ENCODE results near the gene SH2D3A. TPM values are rescaled to one million over a fixed set of nuclear protein-coding genes. Genes with fewer than 3 reads are reported as not detected.
A peak's percentile ranks its signal among the peaks of the same experiment; 100 is the strongest.

Gene SH2D3A
- total RNA-seq, 4 donors from 2014 or later, result 14.1 to 27.4 (median 20.7) TPM

- Histone ChIP-seq H3K27me3 (no peaks in the 10 kb centered on the region), H3K27ac (no peak overlapping the region), H3K4me1 (peaks cover 12 to 26% of the 10 kb centered on the region in 2 donors), H3K4me3 (replicated peaks in 1 of 3) (no peak overlapping the region), H3K9me3 (no peaks in the 10 kb centered on the region), H3K36me3 (peaks cover 0 to 3% of the 10 kb centered on the region in 2 donors)
- DNase-seq, result no peak
- 89 to 90% methylated on average over 16 of the region's 16 CpGs for whole genome bisulfite sequencing, 2 donors
- no peak for TF ChIP-seq POLR2A (IDR thresholded peaks at IDR 0.05)
- TF ChIP-seq, protein P1, sequence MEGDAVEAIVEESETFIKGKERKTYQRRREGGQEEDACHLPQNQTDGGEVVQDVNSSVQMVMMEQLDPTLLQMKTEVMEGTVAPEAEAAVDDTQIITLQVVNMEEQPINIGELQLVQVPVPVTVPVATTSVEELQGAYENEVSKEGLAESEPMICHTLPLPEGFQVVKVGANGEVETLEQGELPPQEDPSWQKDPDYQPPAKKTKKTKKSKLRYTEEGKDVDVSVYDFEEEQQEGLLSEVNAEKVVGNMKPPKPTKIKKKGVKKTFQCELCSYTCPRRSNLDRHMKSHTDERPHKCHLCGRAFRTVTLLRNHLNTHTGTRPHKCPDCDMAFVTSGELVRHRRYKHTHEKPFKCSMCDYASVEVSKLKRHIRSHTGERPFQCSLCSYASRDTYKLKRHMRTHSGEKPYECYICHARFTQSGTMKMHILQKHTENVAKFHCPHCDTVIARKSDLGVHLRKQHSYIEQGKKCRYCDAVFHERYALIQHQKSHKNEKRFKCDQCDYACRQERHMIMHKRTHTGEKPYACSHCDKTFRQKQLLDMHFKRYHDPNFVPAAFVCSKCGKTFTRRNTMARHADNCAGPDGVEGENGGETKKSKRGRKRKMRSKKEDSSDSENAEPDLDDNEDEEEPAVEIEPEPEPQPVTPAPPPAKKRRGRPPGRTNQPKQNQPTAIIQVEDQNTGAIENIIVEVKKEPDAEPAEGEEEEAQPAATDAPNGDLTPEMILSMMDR (IDR thresholded peaks at IDR 0.05), result no peak
- intact Hi-C loops (cut with DNase I), result no loop called here
Measured at GRCh38 chr19:6725513-6726231, 41.6 kb downstream of the SH2D3A start.

DNA sequence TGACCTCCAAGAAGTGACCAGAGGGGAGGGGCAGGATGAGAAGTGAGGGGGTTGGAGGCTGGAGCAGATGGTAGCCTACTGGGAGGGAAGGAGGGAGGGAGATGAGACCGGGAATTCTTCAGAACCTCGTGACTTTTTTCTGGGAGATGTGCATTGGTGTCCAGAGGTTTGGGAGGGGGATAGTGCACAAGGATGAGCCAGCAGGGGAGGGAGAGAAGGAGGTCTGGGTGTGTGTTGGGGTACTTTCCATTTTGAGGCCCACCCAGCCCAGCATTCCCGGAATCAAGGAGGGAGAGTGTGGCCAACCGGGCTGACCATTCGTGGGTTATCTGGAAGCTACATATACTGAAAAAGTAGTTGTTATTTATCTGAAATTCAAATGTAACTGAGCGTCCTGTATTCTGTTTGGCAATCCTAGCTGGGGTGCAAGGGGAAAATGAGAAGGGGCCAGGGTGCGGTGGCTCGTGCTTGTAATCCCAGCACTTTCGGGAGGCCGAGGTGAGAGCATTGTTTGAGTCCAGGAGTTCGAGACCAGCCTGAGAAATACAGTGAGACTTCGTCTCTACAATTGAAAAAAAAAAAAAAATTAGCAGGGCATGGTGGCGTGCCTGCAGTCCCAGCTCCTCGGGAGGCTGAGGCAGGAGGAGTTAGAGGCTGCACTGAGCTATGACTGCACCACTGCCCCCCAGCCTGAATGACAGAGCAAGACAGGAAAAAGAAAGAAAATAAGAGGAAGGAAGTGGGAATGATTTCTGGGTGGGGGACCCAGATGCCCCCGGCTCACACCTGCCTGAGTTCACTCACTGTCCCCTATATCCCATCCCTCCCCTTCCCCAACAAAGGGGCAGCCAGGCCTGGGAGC, 42.4 kb downstream of the SH2D3A start:
- no peak for TF ChIP-seq POLR2A (IDR thresholded peaks at IDR 0.05)
- TF ChIP-seq, protein P1 (IDR thresholded peaks at IDR 0.05), result no peak
- peaks cover 12 to 26% of the 10 kb centered on the region in 2 donors for H3K4me1 ChIP-seq
- 75 to 81% methylated on average over 15 of the region's 15 CpGs for WGBS, 2 donors
- H3K36me3 ChIP-seq, result no peaks in the 10 kb centered on the region
- H3K27me3 ChIP-seq, result no peaks in the 10 kb centered on the region
- H3K4me3 ChIP-seq (replicated peaks in 1 of 3), result no peak overlapping the region
- no peaks in the 10 kb centered on the region for H3K9me3 ChIP-seq
- no peak for DNase-seq
- intact Hi-C loops (cut with DNase I), result no loop called here
- H3K27ac ChIP-seq, result no peak overlapping the region

DNA sequence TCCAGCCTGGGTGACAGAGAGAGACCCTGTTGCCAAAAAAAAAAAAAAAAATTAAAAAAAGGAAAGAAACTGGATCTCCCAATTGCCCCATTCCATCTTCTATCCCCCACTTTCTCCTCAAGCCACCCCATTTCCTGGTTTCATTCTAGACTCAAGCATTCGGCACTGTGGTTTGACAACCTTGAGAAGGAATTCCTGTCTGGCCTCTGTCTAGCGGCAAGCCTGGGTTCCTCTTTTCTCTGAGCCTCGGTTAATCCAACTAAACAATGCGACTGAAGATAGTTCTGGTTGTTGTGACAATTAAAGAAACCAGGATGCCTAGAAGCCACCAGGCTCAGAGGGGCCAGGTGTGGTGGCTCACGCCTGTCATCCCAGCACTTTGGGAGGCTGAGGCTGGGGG, 43.5 kb downstream of the SH2D3A start:
- no peaks in the 10 kb centered on the region for H3K27me3 ChIP-seq
- no peak for DNase-seq
- peak overlapping the region; percentile 53 to 78 (median 56) for H3K27ac ChIP-seq
- H3K4me3 ChIP-seq (replicated peaks in 1 of 3), result no peak overlapping the region
- WGBS, 2 donors, result 75 to 80% methylated on average over 5 of the region's 5 CpGs
- intact Hi-C loops (cut with DNase I), result no loop called here
- peaks cover 12 to 26% of the 10 kb centered on the region in 2 donors for H3K4me1 ChIP-seq
- no peaks in the 10 kb centered on the region for H3K36me3 ChIP-seq
- TF ChIP-seq, protein P1 (IDR thresholded peaks at IDR 0.05), result no peak
- no peak for TF ChIP-seq POLR2A (IDR thresholded peaks at IDR 0.05)
- no peaks in the 10 kb centered on the region for H3K9me3 ChIP-seq

DNA sequence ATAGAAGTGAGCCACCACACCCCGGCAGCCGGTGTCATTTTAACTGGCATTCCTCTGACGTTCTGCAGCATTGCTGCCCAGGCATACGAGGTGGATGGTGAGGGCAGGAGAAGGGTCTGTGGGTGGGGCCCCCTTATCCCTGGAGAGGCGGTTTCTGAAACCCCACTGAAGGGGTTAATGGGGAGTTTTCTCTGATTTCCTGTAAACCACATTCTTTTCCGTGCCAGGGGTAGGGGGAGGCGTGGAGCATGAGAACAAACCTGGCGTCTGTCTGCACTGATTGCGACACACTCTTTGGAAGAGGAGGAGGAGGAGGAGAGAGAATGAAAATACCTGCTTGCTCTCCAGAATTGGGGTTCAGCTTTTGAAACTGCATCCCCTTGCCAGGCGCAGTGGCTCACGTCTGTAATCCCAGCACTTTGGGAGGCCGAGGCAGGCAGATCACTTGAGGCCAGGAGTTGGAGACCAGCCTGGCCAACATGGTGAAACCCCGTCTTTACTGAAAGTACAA, 44.1 kb downstream of the SH2D3A start:
- peak overlapping the region; percentile 53 to 78 (median 56) for H3K27ac ChIP-seq

More for the DNA sequence above, 44.1 kb downstream of the SH2D3A start:
- WGBS, 2 donors, result 12% methylated on average over 13 of the region's 13 CpGs
- DNase-seq, result peak; percentile 75 to 80
- Histone ChIP-seq H3K27me3 (no peaks in the 10 kb centered on the region), H3K36me3 (no peaks in the 10 kb centered on the region), H3K4me1 (peaks cover 12 to 26% of the 10 kb centered on the region in 2 donors), H3K9me3 (no peaks in the 10 kb centered on the region), H3K4me3 (replicated peaks in 1 of 3) (no peak overlapping the region)
- TF ChIP-seq, protein P1 (IDR thresholded peaks at IDR 0.05), result peak in 1 of 6 experiments; percentile 15
- no peak for TF ChIP-seq POLR2A (IDR thresholded peaks at IDR 0.05)
- intact Hi-C loops (cut with DNase I), result no loop called here

Measured in thyroid gland (tissue), 4 donors.